GM21390 (cell line): ENCODE measurements around the gene BAG5.

ENCODE experiments used
- ATAC-seq: cut with Tn5 transposase; IDR thresholded peaks from one replicate; pipeline ENCODE4 v1.9.1; 2021; ENCODE audit not compliant: unreplicated experiment

Gene BAG5

DNA sequence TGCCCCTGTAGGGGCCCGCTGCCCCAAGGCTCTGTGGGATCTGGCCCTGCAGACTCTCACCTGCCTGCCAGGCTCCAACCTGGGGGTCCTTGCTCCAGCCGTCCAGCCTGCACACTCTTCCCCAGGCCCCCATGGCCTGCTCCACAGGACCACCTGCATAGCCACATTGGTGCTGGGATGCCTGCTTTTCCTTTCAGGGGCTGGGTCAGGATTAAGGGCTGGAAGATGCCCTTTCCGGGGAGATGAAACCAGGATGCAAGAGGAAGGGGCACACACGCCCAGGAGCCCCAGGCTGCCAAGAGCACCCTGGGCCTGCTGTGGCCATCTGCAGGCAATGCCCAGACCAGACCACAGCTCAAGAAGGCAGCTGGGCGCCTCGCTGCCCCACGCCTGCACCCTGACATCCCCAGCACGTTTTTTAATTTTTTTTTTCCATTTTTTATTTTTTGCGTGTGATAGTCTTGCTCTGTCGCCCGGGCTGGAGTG is 15.0 kb downstream of the BAG5 start:
- ATAC-seq, result no peak

DNA sequence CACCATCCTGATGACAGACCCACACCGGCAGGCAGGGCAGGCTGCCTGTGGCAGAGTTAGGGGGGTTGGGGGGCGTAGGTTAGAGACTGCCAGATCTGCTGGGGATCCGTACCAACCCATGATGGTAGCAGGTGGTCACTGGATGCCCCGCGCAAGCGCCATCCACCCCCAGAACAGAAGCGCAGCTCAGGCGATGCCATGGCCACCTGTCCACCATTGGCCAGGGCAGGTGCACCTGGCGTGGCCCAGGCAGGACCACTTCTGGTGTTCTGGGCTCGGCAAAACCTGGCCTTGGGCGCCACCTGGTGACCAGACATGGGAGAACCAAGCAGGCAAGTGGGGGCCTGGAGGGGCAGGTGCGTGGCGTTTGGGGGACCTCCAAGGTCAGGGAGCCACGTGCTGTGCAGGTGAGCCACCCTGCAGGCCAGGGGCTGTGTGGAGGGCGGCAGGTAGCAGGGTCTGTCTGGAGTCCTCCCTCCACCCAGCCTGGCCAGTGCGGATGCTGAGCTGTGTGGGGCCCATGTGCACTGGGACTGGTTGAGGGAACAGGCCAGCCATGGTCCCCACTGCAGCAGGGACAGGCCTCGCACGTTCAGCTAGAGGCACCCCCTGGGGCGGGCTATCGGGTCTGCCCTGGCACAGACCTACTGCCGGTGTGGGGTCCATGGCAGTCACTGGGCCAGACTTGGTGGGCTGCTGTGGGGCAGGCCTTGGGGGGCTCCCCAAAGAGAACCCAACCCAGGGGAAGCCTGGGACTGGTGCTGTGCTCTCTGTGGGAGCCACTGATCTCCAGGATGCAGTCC is 15.6 kb downstream of the BAG5 start:
- no peak for ATAC-seq

DNA sequence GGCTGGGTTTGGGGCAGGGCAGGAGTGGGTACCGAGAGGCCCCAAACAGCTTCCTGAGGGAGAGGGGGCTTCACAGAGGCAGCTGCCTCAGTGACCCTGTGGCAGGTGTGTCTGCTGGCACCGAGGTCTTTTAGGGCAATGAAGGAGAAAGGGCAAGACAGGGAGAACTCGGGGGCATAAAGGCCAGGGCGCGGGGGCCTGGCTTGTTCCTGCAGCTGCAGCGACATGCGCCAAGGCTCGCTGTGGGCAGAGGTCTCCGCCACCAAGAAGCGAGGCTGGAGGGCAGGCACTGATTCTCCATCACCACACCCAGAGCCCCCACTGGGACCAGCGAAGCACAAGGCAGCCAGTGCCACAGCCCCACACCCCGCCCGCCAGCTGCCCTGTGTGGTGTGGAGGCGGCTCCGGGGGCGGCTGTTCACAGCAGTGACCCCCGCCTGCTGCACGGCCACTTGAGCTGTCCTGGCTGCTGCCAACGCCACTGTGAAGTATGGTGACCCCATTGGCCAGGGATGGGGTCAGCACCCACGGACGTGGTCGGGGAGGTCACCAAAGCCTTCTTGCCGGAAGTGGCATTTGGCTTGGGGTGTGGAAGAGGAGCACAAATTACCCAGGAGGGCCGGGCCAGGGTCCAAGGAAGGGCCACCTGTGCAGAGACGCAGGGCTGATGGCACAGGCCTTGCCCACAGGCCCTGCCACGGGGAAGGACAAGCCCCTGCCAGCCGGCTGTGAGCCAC is 16.4 kb downstream of the BAG5 start:
- ATAC-seq, result no peak

DNA sequence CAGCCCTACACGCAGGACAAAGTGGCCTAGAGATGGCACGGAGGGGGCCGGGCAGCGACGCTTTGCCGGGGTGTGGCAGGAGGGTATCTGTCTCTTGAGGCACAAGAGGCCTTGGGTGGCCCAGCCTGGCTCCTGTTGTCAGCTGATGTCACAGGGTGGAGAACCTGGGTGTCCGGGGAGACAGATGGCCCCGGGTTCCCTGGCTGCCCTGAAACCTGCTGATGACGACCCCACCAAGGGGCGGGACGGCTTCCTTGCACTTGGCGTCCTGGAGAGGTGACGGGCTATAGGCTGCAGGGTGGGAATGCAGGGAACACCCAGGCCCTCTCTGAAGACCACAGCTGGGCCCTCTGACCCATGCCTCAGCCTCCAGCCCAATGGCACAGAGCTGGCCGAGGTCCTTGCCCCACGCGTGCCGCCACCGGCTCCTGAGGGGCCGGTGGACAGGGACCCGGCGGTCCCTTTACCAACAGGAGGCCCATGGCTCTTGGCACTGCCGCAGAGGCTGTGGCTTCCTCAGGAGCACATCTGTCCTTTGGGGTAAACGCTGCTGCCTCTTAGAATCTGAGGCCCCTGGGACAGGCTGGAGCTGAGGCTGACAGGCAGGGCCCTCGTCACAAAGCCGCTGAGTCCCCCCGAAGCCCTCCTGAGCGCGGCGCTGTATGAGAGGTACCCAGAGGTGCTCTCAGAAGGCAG is 17.1 kb downstream of the BAG5 start:
- no peak for ATAC-seq

DNA sequence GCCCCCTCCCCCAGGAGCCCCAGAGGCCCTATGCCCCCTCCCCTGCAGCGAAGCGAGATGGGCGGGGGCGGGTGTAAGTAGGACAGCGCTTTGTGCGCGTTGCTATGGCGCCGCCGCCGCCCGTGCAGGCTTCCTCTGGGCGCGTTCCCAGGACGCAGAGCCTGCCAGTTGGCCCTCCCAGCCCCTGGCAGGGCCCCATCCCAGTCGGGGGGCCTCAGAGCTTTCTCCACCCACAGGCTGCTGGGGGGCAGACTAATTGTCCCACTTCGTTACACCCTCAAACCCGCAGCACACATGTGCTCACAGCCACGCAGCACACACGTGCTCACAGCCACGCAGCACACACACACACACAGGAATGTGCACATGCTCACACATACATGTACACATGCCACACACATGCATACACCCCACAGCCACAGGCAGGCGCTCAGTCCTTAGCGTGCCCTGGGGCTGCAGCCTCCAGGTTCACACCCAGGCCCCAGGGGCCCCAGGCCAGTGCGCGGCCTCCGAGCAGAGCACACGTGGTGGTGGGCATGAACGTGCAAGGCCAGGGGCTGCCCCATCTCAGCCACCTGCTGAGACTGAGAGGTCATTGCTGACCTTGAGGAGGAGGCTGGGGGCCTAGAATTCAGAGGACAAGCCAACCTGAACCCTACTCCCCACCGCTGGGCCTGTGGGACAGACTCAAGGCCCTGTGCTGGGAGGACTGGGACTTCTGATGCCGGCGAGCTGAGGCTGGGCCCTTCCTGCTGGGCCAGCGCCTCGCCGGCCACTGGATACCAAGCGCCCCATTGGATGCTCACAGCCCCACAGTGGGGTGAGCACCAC is 17.9 kb downstream of the BAG5 start:
- ATAC-seq, result no peak

DNA sequence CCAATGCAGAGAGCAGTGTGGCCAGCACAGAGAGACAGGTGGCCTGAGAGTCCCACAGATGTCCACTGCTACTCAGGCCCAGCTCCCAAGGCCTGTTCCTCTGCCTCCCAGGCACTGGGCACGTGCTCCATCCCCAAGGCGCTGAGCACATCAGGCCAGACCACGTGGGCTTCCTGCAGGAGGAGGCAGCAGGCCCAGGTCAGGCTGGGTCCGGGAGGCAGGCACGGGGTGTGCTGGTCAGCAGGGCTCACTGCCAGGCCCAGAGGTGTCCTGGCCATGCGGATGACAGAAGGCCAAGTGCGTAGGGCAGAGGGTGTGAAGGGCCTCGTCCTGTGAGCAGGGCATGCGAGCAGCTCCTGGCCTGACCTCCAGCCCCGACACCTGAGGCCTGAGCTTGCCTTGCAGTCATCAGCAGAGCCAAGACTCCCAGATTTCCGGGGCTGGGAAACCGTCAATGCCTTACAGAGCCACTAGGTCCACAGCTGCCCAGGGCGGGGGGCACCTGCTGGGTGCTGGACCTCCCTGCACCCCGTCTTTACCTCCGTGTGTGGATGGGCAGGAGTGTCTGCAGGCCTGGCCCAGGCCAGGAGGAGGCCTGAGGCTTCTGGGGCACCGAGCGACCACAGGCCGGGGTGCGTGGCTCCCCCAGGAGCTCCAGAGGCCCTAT is 18.6 kb downstream of the BAG5 start:
- ATAC-seq, result no peak

DNA sequence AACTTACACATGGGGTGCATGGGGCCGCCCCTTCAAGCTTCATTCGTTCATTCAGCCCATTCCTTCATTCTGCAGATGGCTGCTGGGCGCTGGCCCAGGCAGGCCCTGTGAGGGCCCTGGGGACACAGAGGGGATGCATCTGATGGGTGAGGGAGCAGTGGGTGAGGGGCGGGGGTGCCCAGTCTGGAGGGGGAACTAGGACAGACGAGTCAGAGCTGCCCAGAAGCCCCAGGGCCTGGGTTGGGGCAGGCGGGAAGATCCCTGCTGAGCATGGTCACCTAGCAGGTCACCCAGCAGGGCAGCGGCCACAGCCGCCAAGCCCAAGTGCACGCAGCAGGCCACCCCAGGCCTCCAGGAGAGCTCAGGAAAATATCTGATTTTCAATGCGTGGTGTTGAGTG is 19.3 kb downstream of the BAG5 start:
- ATAC-seq, result no peak

DNA sequence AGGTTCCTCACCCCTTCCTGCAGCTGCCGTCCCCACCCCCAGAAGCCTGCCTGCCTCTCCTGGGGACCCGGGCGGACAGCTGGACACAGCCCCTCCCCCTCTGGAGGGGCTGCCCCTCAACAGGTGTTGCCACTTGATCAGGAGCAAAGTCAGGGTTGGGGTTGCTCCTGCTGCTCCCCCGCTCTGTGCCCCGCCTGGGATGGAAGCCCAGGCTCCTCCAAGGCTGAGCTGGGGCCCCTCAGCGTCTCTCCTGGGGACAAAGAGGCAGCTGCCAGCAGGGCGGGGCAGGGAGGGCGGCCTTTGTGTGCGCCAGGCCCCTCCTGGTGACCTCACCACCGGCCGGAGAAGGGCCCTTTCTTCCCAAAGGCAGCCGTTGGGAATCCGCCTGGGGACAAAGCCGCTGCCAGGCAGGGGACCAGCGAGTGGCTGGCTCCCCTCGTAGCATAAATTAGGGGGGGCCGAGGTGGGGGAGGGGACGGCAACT is 19.8 kb downstream of the BAG5 start:
- ATAC-seq, result no peak

DNA sequence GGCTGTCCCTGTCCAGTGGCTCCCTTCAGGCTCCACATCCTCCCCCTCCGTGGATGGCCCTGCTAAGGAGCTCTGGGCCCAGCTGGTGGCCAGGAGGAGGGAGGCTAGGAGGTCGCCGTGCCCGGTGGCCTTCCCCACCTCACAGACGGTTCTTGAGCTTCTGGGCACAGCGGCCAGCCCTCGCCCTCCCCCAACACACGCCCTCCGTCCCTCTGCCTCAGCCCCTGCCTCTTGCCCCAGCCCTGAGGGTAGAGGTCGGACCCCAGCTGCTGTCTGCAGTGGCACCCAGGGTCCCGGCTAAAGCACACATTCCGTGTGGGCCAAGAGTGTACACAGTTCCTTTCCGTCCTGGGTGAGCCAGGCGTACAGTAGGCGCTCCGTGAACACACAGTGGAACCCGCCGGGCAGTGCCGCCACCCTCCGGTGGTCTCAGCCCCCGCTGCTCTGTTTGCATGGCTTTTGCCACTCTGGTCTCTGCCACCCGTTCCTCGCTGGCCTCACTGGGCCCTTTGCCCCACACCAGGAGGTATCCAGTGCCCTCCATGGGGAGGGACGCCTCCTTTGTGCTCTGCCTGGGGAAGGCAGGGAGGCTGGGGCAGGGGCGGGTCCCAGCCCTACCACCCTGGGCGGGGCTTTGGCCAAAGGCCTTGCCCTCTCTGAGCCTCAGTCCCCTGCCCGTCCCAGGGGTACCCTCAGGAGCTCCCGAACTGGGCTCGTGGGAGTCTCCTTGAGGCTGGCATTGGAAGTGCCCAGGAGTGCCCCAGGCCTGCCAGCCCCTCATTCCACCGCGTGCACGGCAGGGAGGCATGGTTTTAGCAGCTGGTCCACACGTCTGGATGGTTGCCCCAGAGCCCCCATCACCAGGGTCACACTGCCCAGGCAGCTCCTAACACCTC is 20.5 kb downstream of the BAG5 start:
- ATAC-seq, result no peak

DNA sequence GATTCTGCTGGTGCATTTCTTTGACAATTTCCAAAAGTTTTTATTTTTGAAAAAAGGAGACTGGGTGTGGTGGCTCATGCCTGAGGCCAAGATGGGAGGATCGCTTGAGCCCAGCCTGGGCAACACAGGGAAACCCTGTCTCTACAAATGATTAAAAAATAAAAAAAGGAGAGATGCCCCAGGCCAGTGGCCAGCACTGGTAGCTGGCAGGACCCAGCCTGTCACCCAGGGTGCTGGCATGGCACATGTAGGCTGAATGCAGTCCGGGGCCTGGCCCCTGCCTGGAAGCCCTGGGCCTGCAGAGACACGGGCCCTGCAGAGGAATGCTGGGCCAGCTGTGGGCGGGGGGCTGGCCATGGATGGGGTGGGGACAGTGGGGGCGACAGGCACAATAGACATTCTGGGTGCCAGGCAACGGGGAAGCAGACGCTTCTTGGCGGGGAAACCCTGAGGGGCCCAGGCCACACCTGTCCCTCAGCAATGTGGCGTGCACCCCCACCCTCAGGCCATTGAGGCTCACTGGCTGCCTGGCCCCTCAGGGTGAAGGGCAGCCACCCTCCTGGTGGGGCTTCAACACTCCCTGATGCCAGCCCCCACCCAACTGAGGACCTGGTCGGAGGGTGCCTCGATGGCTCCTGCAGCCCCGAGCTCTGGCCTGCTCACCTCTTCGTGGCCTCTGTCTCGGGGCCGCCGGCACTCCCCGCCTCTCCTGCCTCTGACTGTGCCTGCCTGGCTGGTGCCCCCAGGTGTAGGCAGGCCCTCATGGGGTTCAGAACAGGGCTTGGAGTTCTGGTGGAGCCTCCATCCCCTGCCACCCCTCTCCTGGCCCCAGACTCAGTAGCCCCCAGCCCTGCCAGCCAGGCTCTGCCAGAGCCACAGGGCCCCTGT is 21.4 kb downstream of the BAG5 start:
- no peak for ATAC-seq

DNA sequence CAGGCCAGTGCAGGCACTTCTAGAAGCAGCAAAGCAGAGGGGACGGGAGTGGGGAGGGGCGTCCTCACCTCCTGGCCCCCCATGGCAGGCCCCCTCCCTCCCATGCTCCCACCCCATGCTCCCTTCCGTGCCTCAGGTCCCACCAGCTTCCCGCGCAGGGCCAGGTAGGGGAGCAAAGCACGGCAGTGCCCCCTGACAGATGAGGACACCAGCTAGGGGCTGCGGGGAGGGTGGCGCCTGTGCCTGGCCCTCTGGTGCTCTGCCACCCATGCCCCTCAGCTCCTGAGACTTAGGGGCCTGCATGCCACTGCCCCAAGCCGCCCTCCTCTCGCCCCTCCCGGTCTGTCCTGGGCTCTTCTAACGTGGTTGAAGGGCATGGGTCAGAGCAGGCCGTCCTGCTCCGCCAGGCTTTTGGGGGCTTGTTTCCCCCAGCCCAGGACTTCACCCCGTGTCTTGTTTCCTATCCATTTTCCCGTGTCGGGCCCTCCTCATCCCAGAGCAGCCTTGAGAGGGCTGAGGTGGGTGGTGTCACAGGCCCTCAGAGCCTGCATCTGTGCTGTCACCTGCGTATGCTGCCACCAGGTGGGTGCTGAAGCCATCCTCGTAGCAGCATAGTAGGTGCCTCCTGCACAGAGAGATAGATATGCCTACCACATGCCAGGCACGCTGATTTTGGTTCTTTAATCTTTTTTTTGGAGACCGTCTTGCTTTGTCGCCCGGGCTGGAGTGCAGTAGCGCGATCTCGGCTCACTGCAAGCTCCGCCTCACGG is 23.2 kb downstream of the BAG5 start:
- ATAC-seq, result no peak

DNA sequence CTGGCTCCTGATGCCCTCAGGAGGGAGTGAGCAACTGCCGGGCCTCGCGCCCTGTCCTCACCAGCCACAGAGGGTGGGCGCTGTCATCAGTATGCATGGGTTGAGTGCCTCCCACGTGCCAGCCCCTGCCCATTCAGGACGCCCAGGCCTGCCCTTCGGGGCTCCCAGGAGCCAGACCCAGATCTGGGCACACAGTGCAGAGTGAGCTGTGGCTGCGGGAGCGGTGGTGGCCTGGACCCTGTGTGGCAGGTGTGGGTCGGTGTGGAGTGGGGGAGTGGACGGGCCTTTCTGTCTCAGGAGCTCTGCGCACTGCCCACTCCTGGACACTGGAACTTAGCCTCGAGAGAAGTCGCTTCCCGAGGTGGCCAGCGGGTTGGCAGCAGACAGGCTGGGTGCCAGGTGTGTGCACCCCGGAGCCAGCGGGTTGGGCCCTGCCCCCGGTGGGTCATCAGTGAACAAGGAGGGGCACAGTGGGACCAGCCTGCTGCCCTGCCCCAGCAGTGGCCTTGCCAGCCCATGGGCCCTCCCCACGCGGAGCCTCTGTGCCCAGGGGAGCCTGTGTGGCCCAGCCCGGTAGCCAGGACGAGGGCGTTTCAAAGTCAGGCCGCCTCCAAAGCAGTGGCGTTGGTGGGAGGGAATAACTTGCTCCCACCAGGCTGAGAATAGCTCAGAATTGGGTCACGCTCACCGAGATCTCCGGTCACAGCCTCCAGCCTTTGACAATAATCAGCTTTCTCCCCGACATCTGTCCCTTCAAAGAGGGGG is 24.0 kb downstream of the BAG5 start:
- no peak for ATAC-seq

DNA sequence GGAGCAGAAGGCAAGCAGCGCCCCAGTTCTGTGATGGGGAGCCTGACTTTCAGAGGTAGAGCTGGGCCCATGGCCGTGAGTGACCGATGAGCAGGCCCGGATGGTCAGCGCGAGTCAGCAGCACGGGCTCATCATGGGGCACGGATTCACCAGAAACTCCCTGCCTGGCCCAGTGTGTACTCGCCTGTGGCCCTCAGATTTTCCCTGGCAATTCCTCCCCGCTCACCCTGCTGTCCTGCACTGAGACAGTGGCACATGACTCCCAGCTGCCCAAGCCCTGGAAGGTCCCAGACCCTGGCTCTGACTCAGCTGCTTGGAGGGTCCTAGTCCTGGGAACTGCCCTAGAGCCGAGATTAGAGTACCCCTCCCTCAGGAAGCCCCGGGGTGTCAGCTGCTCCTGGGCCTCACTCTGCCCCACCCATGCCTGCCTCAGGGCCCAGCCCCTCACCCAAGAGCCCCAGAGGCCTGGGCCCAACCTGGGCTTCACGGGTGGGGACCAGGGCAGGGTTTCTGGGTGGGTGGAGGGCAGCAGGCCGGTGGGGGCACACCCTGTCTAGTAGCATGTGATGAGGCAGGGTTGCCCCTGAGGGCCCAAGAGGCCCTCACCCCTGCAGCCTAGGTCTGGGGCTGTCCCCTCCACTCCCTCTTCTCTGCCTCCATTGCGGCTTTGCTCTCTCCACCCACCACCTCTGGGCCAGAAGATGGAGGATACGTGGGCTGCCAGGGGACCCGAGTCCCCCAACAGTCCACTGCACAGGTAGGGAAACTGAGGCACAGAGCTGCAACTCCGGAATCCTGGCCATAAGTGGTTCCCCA is 25.1 kb downstream of the BAG5 start:
- no peak for ATAC-seq

DNA sequence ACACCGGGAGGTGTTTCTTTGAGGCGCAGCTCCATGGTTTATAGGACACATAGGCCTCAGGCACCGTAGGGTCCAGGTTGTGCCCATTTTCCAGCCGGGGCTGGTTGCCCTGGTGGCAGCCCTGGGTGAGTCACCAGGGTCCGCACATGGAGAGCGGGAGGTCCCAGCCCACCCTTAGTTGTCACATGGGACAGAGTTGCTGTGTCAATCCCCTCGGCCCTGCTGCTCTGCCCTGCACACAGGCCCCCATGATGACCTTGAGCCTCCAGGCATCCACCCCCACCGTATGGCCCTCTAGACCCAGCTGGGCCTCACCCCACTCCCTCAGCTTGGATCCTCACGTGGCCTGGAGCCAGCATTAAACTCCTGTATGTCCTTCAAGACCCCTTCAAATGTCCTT is 25.8 kb downstream of the BAG5 start:
- no peak for ATAC-seq

DNA sequence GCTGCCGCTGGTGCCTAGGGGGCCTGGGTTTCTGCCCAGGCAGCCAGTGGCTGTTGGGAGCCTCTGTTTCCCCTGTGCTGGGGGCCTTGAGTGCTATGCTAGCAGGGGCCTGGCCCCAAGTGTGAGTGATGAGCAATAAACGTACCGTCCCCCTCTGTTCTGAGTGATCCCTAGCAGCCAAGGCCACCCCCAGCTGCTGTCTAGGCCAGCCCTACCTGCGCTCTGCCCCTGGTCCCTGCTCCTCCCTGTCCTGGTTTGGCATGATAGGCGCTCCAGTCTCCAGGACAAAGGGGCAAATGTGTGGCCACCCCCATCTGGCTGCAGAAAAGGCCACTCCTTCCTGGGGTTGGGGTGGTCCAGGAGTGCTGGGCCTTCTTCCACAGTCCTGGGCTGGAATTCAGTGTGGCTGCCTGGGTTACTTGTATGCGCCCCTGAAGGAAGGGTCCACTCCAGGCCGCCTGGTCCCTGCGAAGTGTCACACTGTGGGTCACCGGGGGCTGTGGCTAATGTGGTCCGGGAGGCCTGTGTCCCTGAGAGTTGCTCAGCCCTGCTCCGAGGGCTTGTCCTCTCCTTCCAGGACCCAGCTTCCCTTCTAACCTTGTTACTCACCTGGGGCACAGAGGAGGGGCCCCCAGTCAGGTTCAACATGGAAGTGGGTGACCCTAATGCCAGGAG is 26.4 kb downstream of the BAG5 start:
- ATAC-seq, result no peak
